GM10266 (cell line): Measurements from ENCODE around the gene SPATA16.
"Not testable (repeated sequence)": the region's sequence is repeated elsewhere in the genome, so short reads cannot be mapped to it uniquely, and the experiment has no call there.

Experiments
- DNase-seq: peaks from one replicate; pipeline ENCODE4 v3.0.0; 2012; ENCODE audit errors: extremely low spot score
- TF ChIP-seq, protein P1 (sequence below): IDR thresholded peaks from 2 replicates; pipeline ENCODE4 v1.5.1; 2012; ENCODE audit warnings: mild to moderate bottlenecking, low read depth; ENCODE audit not compliant: control insufficient read depth, insufficient read depth; ENCODE audit errors: missing control alignments

The SPATA16 gene

GRCh38 chr3:173038484-173038871 is 102.6 kb downstream of the SPATA16 start:
- TF ChIP-seq, protein P1, sequence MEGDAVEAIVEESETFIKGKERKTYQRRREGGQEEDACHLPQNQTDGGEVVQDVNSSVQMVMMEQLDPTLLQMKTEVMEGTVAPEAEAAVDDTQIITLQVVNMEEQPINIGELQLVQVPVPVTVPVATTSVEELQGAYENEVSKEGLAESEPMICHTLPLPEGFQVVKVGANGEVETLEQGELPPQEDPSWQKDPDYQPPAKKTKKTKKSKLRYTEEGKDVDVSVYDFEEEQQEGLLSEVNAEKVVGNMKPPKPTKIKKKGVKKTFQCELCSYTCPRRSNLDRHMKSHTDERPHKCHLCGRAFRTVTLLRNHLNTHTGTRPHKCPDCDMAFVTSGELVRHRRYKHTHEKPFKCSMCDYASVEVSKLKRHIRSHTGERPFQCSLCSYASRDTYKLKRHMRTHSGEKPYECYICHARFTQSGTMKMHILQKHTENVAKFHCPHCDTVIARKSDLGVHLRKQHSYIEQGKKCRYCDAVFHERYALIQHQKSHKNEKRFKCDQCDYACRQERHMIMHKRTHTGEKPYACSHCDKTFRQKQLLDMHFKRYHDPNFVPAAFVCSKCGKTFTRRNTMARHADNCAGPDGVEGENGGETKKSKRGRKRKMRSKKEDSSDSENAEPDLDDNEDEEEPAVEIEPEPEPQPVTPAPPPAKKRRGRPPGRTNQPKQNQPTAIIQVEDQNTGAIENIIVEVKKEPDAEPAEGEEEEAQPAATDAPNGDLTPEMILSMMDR, result no peak
- no peak for DNase-seq

- no peak for DNase-seq
- TF ChIP-seq, protein P1, result no peak
Measured at GRCh38 chr3:173037840-173038483, 103.1 kb downstream of the SPATA16 start.

DNA sequence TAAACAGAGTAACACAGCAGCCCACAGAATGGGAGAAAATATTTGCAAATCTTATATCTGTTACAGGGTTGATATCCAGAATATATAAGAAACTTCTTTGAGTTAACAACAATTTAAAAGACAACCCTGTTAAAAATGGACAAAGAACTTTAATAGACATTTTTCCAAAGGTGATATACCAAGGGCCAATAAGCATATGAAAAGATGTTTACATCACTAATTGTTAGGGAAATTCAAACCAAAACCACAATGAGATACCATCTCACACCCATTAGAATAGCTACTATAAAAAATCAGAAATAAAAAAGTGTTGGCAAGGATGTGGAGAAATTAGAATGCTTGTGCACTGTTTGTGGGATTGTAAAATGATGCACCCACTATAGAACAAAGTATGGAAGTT is 110.8 kb downstream of the SPATA16 start:
- TF ChIP-seq, protein P1, result no peak
- DNase-seq, result no peak

GRCh38 chr3:173028351-173028750 is 112.7 kb downstream of the SPATA16 start:
- TF ChIP-seq, protein P1, result no peak

DNA sequence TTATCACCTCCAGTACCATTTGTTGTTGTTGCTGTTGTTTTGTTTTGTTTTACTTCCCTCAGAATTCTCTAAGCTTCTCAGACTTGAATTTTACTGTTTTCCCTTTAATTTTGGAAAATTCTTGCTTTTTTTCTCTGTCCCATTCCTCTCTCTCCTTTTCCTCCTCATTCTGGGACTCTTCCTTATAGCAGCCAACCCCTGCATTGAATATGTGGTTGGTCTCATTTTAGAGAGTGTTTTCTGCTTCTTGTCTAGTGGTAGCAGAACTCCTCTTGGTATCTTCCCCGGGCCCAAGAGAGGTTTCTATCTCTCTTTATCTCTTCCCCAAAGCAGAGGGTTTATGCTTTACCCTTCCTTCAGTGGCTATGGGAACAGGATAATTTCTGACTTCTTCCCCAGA is 113.6 kb downstream of the SPATA16 start:
- TF ChIP-seq, protein P1, result no peak

More at GRCh38 chr3:173028351-173028750, 112.7 kb downstream of the SPATA16 start:
- DNase-seq, result no peak

GRCh38 chr3:173025941-173026340 is 115.1 kb downstream of the SPATA16 start:
- TF ChIP-seq, protein P1, result no peak
- no peak for DNase-seq

More for the DNA sequence above, 113.6 kb downstream of the SPATA16 start:
- DNase-seq, result no peak

DNA sequence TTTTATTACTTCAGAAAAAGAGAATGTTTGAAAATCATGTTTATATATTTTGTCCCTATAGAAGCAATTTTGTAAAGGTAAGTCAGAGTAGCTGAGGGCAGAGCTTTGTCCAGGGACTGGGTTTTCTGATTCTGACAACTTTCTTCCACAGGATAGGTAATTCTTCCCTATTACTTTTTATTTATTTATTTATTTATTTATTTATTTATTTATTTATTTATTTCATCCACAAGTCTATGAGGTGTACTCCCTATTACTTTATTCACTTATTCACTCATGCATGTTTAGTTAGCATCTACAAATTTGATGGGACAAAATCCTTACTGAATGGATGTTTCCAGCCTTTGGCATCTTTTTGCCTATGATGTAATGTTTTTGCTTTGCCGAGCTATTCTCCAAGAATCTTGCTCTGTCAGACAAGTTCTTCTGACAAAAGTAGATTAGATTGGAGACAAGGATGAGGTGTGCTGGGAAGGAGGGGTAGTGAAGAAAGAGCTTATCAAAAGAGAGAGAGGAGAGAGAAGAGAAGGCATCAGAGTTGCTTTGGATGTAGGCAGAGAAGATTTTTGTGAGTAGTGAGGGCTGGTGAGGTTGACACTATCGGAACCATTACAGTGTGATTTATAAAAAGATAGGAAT is 119.4 kb downstream of the SPATA16 start:
- no peak for DNase-seq
- TF ChIP-seq, protein P1, result no peak

GRCh38 chr3:173020128-173020527 is 120.9 kb downstream of the SPATA16 start:
- DNase-seq, result not testable (repeated sequence)
